ENCODE results near the gene CTU2. TPM values are rescaled to one million over a fixed set of nuclear protein-coding genes. Genes with fewer than 3 reads are reported as not detected.

CTU2 gene
- polyA plus RNA-seq, 3 donors from 2014 or later = 21.4 to 23.0 (median 22.0) TPM

- peaks cover 0 to 1% (median 0%) of the 10 kb centered on the region in 3 donors for H3K27me3 Mint-ChIP-seq (ENCODE audit: low read depth in 3 of 3)
- H3K27ac Mint-ChIP-seq = peak overlapping the region in 2 of 6 donors; percentile 7 to 36
- H3K36me3 Mint-ChIP-seq = no peaks in the 10 kb centered on the region
- DNase-seq = peak in 1 of 3 donors; percentile 22
- H3K4me3 Mint-ChIP-seq = no peak overlapping the region
- H3K4me1 Mint-ChIP-seq = peaks cover 5 to 22% of the 10 kb centered on the region in 2 donors
- H3K9me3 Mint-ChIP-seq = no peaks in the 10 kb centered on the region
Observed at GRCh38 chr16:88747588-88748301, 41.4 kb downstream of the CTU2 start.

- Mint-ChIP-seq H3K4me1 (peaks cover 6 to 22% of the 10 kb centered on the region in 2 donors), H3K9me3 (no peaks in the 10 kb centered on the region), H3K27me3 (ENCODE audit: low read depth in 3 of 3) (peaks cover 0 to 1% (median 0%) of the 10 kb centered on the region in 3 donors), H3K36me3 (no peaks in the 10 kb centered on the region), H3K4me3 (no peak overlapping the region), H3K27ac (peak overlapping the region in 1 of 6 donors; percentile 7)
- DNase-seq = no peak
Observed at GRCh38 chr16:88748364-88748763, 42.1 kb downstream of the CTU2 start.

GRCh38 chr16:88749358-88749757, 43.1 kb downstream of the CTU2 start:
- H3K4me3 Mint-ChIP-seq = no peak overlapping the region
- H3K4me1 Mint-ChIP-seq = peaks cover 12 to 20% of the 10 kb centered on the region in 2 donors
- H3K27ac Mint-ChIP-seq = no peak overlapping the region
- H3K9me3 Mint-ChIP-seq = no peaks in the 10 kb centered on the region
- H3K27me3 Mint-ChIP-seq (ENCODE audit: low read depth in 3 of 3) = peaks cover 0 to 3% (median 2%) of the 10 kb centered on the region in 3 donors
- H3K36me3 Mint-ChIP-seq = no peaks in the 10 kb centered on the region
- no peak for DNase-seq

GRCh38 chr16:88750854-88751253, 44.6 kb downstream of the CTU2 start:
- Mint-ChIP-seq H3K36me3 (no peaks in the 10 kb centered on the region), H3K9me3 (no peaks in the 10 kb centered on the region), H3K27ac (no peak overlapping the region), H3K4me3 (no peak overlapping the region), H3K4me1 (peaks cover 10 to 13% of the 10 kb centered on the region in 2 donors), H3K27me3 (ENCODE audit: low read depth in 3 of 3) (peaks cover 0 to 3% (median 2%) of the 10 kb centered on the region in 3 donors)
- no peak for DNase-seq

- Mint-ChIP-seq H3K4me1 (peaks cover 6 to 12% of the 10 kb centered on the region in 2 donors), H3K27ac (no peak overlapping the region), H3K36me3 (no peaks in the 10 kb centered on the region), H3K27me3 (ENCODE audit: low read depth in 3 of 3) (peaks cover 0 to 3% (median 2%) of the 10 kb centered on the region in 3 donors), H3K4me3 (no peak overlapping the region), H3K9me3 (no peaks in the 10 kb centered on the region)
- no peak for DNase-seq
Observed at GRCh38 chr16:88752386-88753002, 46.2 kb downstream of the CTU2 start.

DNA sequence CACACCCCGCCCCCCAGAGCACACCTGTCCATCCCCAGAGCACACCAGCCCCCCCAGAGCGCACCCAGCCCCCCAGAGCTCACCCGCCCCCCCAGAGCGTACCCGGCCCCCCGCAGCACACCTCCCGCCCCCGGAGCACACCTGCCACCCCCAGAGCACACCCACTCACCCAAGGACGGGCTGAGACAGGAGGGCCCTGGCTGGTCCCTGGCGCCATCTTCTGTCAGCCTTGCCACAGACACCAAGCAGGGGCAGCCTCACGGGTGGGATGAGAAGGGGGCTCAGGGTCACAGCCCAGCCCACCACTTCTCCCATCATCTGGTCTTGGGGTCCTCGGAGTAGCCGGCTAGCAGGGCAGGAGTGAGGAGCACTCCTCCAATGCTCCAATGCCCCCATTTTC, 46.9 kb downstream of the CTU2 start:
- Mint-ChIP-seq H3K9me3 (no peaks in the 10 kb centered on the region), H3K27me3 (ENCODE audit: low read depth in 3 of 3) (peaks cover 0 to 4% (median 2%) of the 10 kb centered on the region in 3 donors), H3K4me1 (peaks cover 8 to 14% of the 10 kb centered on the region in 2 donors), H3K27ac (no peak overlapping the region), H3K36me3 (no peaks in the 10 kb centered on the region), H3K4me3 (no peak overlapping the region)
- DNase-seq = no peak

- H3K27ac Mint-ChIP-seq = peak overlapping the region in 1 of 6 donors; percentile 64
- no peak for DNase-seq
- no peaks in the 10 kb centered on the region for H3K9me3 Mint-ChIP-seq
- H3K36me3 Mint-ChIP-seq = peaks cover 0 to 1% (median under 1%) of the 10 kb centered on the region in 3 donors
- H3K4me3 Mint-ChIP-seq = no peak overlapping the region
- H3K4me1 Mint-ChIP-seq = peaks cover 12 to 18% of the 10 kb centered on the region in 2 donors
- peaks cover 0 to 5% (median 2%) of the 10 kb centered on the region in 3 donors for H3K27me3 Mint-ChIP-seq (ENCODE audit: low read depth in 3 of 3)
Observed at GRCh38 chr16:88753602-88754001, 47.3 kb downstream of the CTU2 start.

GRCh38 chr16:88754109-88754911, 48.0 kb downstream of the CTU2 start:
- peaks cover 0 to 4% (median 2%) of the 10 kb centered on the region in 3 donors for H3K27me3 Mint-ChIP-seq (ENCODE audit: low read depth in 3 of 3)
- DNase-seq = no peak
- no peak overlapping the region for H3K4me3 Mint-ChIP-seq
- no peak overlapping the region for H3K27ac Mint-ChIP-seq
- H3K36me3 Mint-ChIP-seq = peaks cover 0 to 5% (median 3%) of the 10 kb centered on the region in 3 donors
- H3K4me1 Mint-ChIP-seq = peaks cover 16 to 22% of the 10 kb centered on the region in 2 donors
- no peaks in the 10 kb centered on the region for H3K9me3 Mint-ChIP-seq

DNA sequence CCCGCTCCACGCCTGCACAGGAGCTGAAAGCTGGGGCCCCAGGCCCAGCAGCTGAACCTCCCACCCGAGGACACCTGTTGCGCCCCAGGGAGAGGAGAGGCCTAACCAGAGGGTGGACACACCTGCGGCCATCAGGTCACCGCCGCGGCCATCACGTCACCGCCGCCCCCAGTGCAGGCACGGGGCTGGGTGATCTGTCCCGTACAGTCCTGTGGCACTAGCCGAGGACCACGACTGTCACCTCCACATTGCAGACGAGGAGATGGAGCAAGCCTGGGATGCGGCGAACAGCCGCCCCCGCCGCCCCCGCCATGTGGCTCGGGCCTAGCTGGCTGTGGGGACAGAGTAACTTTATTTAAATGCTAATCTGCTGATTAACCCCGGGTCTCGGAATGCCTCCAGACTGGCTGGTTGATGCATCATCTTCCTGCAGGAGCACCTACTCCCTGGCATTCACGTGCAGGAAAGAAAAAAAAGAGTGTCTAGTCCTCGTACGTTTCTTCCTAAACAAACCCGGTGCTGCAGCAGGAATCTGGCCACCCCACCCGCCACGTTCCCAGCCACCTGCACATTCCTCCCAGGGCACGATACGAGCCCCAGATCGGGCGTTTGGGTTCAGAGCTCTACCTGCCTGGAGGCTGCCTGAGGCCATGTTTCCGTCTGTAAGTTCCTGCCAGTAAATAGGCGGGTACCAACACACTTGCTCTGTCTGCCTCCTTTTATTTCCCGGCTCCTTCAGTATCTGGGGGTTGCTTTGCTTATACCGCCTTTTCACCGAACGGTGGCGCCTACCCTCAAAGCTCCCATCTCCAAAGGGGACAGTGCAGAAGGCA, 48.8 kb downstream of the CTU2 start:
- Mint-ChIP-seq H3K27ac (no peak overlapping the region), H3K27me3 (ENCODE audit: low read depth in 3 of 3) (peaks cover 0 to 4% (median 2%) of the 10 kb centered on the region in 3 donors), H3K36me3 (peaks cover 0 to 5% (median 3%) of the 10 kb centered on the region in 3 donors), H3K9me3 (no peaks in the 10 kb centered on the region), H3K4me3 (no peak overlapping the region), H3K4me1 (peaks cover 16 to 22% of the 10 kb centered on the region in 2 donors)
- no peak for DNase-seq

GRCh38 chr16:88755745-88756443, 49.6 kb downstream of the CTU2 start:
- peaks cover 0 to 5% (median 3%) of the 10 kb centered on the region in 3 donors for H3K36me3 Mint-ChIP-seq
- H3K4me3 Mint-ChIP-seq = no peak overlapping the region
- H3K27ac Mint-ChIP-seq = no peak overlapping the region
- H3K9me3 Mint-ChIP-seq = no peaks in the 10 kb centered on the region
- no peak for DNase-seq
- peaks cover 0 to 4% (median 2%) of the 10 kb centered on the region in 3 donors for H3K27me3 Mint-ChIP-seq (ENCODE audit: low read depth in 3 of 3)
- H3K4me1 Mint-ChIP-seq = peaks cover 16 to 22% of the 10 kb centered on the region in 2 donors

GRCh38 chr16:88758227-88758943, 52.1 kb downstream of the CTU2 start:
- Mint-ChIP-seq H3K36me3 (peaks cover 0 to 5% (median 3%) of the 10 kb centered on the region in 3 donors), H3K9me3 (no peaks in the 10 kb centered on the region), H3K4me3 (no peak overlapping the region), H3K27me3 (ENCODE audit: low read depth in 3 of 3) (peaks cover 0 to 4% (median 2%) of the 10 kb centered on the region in 3 donors), H3K4me1 (peaks cover 19 to 25% of the 10 kb centered on the region in 2 donors), H3K27ac (peak overlapping the region in 3 of 6 donors; percentile 20 to 66 (median 35))
- DNase-seq = no peak

GRCh38 chr16:88758944-88759244, 52.6 kb downstream of the CTU2 start:
- no peak for DNase-seq
- H3K27me3 Mint-ChIP-seq (ENCODE audit: low read depth in 3 of 3) = peaks cover 0 to 2% (median 0%) of the 10 kb centered on the region in 3 donors
- peaks cover 0 to 5% (median 3%) of the 10 kb centered on the region in 3 donors for H3K36me3 Mint-ChIP-seq
- no peak overlapping the region for H3K4me3 Mint-ChIP-seq
- H3K4me1 Mint-ChIP-seq = peaks cover 16 to 24% of the 10 kb centered on the region in 2 donors
- H3K27ac Mint-ChIP-seq = peak overlapping the region in 2 of 6 donors; percentile 20 to 35
- H3K9me3 Mint-ChIP-seq = no peaks in the 10 kb centered on the region

Data from immature natural killer cell (primary cell).